ENCODE measurements around the gene ICE2.

GRCh38 chr15:60441331-60441730 is 37.6 kb downstream of the ICE2 start:
- no peak for TF ChIP-seq CTCF (IDR thresholded peaks at IDR 0.05; ENCODE audit: insufficient read depth, low read length, poor library complexity, severe bottlenecking)
- no peak for TF ChIP-seq EZH2phosphoT487 (conservative IDR thresholded peaks at IDR 0.05; ENCODE audit: low read length)

All from SU-DHL-6 (cell line).